ENCODE measurements around the gene NIN.
"Not testable (repeated sequence)": the region's sequence is repeated elsewhere in the genome, so short reads cannot be mapped to it uniquely, and the experiment has no call there.

NIN gene

DNA sequence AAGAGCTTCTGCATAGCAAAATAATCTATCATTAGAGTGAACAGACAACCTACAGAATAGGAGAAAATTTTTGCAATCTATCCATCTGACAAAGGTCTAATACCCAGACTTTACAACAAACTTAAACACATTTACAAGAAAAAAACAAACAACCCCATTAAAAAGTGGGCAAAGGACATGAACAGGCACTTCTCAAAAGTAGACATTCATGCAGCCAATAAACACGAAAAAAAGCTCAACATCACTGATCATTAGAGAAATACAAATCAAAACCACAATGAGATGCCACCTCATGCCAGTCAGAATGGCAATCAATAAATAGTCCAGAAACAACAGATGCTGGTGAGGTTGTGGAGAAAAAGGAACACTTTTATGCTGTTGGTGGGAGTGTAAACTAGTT, 15.9 kb downstream of the NIN start:
- not testable (repeated sequence) for DNase-seq

DNA sequence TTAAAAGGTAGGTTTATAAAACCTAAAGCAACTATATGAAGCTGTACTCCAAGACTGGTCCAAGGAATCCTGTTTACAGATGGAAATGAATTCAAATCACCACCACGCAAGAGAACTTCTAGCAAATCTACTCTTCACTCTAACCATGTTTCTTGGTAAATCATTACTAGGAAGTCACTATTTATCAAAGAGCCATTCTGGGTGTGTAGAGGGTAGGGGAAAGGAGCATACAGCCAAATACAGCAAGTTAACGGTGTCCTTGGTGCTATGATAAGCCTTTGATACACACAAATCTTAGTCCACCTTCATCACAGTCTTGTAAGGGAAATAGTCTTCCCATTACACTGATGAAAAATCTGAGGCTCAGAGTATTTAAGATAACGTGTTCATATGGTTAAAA, 16.8 kb downstream of the NIN start:
- no peak for DNase-seq

DNA sequence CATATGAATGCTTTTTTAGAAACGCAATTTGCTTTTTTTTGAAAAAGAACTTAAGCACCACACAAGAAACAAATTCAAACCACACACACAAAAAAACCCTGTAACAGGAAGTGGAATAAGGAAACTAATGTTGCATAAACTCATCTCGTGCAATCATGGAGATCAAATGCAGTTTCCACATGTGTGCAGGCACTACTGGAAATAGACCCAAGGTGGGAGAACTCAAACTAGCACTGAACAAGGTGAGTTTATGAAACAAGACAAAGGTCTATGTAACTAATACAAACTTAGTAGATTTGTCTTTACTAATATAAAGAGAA, 17.5 kb downstream of the NIN start:
- no peak for DNase-seq

DNA sequence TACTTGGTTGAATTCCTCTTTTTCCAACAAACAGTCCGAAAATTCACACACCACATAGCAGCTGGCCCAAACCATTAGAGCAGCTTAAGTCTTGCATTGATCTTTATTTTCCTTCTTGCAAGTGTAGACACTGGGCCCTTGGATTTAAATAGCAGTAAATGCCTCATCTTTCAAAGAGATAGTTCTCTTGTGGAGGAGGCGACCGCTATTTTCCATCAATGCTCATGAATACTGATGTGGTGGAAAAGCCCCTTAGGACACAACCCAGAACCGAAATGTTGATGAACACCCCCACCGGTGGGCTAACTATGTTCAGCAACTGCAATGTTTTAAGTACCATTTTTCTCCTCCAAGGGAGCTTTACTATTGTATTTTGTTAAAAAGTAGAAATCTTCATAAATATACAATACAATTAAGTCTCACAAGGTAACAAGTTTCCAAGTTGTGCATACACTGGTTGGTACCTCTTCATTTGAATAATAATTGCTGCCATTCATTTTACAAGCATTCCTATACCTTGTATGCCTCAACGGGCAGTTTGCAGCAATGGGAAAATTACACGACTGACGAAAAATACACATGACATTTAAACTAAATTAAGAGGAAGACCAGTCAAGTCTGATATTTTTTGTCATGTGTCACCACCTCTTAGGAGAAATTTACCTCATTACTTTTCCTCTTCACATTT, 18.0 kb downstream of the NIN start:
- DNase-seq, result no peak

DNA sequence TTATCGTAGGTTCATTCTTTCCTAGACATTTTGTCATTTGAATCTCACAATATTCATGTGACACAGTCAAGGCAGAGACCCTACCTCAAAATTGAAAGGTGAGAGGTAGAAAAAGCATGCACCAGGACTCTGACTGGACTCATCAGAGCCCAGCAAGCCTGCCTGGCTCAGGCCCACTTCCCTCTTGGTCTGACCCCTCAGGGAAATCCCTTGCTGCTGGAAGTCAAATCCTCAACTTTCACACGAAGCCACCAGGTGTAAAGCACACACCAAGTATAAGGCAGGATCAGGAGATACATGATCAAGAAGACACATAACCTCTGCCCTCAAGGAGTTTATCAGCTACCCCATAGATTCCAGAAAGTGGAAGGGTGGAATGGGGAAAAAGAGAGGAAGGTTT, 18.8 kb downstream of the NIN start:
- no peak for DNase-seq

DNA sequence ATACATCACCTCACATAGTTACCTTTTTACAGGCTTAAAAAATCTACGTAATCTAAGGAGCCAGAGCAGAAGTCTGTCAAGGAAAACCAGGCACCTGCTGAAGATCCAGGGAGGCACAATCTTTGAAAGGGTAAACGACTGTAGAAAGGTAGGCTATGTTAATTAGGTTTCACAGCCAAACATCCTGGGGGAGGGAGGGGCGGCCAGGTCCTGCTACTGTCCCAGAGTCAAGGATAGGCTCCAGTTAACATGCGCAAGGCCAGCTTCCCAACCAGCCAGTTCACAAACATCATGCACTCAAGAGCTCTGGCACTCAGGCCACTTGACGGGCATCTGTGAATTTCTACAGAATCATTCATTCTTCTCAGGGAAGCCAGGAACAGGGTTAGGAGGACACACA, 22.9 kb downstream of the NIN start:
- DNase-seq, result no peak

DNA sequence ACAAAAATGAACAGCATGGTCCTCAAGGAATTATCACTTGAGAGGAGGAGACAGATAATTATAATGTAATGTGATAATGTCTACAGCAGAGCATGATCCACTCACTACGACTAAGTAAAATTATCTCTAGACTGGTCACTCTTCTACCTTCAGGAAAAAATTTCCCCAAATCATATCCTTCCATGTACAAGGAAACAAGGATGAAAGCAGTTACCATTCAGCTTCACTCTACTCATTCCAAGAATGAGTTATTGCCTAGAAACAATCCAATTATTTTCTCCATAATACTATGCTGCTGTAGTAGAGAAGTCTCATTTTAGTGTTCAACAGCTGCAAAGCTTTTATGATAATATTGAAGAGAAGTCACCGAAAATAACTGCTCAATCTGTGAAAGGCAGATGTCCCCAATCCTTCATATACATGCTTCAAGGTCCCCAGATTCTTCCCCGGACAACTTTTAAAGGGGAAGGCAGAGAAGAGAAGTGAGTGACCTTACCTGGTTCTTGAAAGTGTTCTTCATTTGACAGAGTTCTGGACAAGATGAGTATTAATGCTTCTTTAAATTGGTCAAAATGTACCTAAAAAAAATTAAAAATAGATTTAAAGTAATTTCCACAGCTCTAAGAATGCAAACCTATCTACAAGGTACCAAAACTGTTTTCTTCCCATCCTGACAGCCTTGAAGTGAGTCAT, 24.6 kb downstream of the NIN start:
- DNase-seq, result no peak

DNA sequence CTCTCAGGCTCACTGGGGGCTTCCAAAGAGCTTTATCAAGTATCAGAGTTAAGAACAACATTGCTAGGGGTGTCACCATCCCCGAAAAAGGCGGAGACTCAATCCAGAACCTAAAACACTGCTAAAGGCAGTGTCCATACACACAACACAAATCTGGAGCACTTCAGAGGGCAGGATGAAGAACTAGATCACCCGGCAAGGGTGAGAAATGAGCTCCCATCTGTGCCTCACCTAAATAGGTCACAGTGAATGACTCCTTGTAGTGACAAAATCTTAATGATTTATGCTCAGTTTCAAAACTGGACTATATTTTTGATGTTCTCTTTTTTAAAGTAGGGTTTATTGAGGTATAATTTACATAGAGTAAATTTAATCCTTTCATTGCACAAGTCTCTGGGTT, 25.6 kb downstream of the NIN start:
- DNase-seq, result no peak

DNA sequence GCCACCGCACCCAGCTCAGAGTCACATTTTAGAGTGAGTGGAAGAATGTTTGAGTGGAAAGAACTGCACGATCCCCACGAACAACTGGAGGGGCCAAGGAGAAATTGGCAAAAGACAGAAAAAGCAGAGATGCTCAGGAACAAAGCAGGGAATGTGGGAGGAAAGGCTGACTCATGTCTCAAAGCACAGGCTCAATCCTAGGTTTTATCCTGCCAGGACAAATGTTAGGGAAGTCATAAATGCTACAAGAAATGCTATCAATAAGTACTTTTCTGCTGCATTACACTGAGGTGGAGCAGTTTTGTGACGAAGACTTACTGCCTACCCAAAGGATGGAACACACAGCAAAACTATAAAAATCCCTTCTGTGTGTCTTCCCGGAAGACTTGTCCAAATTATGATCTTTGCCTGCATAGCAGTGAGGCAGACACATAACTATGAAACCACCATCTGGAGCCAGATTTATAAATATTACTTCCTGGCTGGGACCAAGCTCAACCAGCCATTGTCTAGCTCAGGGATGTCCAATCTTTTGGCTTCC, 26.7 kb downstream of the NIN start:
- DNase-seq, result no peak

DNA sequence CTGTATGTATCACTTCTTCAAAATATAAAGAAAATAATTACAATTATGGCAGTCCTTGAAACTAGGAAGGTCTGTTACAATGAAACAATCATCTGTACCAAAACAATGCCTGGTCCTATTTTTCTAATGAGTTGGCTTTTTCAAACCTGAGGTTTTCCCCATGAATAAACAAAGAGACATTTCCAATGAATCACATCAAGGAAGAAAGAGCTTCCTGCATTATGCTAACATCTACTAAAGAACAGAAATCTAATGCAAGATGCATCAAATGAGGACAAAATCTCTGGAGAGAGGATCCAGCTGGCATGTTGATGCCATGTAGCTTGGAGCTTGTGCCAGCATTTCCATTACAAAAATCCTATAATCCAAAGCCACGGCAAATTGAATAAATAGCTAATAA, 29.3 kb downstream of the NIN start:
- DNase-seq, result no peak

DNA sequence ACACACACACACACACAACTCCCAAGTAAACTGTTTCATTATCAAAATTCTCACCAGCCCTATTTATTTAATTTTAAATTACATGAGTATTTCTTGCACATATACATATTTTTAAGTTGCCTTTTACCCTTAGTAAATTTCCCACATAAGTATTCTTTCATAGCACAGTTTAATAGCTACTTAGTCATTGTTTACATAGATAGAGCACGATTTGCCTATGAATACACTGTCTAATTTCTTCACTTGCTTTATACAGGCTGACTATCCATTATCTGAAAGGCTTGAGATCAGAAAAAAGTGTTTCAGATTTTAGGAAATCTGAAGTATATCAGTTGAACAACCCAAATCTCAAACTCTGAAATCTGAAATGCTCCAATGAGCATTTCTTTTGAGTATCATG, 30.9 kb downstream of the NIN start:
- no peak for DNase-seq

DNA sequence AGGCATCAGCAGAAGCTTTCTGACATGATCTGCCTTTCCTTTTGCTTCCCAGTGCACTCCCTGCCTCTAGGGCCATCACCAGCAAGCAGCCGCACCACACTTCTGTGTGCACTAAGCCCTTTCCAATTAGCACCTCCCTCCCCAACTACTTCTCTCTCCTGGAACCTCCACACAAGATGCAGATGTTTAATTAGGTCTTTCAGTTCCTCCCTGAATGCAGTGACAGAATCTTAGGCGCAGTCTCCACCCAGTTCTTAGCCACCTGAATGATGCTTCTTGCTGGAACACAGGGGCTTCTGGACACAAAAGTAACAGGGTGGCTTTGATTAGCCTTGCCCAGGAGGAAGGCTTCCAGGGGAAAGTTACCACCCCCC, 32.9 kb downstream of the NIN start:
- DNase-seq, result no peak

DNA sequence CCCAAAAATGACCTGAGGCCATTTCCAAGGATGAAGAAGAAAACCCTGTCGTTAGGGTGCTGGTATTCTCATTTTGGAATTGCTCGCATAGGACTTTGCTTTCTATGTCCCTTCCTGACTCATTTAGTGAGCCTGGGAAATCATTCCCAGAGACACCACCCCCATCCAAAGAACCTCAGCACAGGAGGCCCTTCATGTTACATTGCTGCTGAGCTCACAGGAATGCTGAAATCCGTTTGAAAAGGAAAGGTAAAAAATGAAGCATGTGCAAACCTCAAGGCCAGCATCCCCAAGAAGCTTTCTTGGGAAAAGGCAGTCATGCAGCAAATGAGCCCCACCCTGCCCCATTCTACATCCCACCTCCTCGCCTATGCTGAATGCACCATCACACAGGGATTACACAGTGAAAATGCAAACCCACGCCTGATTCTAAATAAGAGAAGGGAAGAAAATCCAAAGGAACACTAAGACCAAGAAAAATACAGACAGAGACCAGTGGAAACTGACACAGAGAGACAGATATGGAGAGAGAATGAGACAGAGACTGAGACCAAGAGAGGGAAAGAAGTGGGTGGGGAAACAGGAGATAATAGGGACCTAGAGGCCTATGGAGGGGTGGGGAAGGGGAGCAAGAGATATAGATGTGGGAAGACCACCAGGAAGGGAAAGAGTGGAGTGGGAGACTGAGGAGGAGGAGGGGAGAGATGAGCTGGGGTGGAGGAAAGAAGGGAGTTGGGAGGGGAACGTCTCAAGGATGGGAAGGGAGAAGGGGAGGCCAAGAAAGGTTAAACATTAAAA, 33.5 kb downstream of the NIN start:
- DNase-seq, result no peak

DNA sequence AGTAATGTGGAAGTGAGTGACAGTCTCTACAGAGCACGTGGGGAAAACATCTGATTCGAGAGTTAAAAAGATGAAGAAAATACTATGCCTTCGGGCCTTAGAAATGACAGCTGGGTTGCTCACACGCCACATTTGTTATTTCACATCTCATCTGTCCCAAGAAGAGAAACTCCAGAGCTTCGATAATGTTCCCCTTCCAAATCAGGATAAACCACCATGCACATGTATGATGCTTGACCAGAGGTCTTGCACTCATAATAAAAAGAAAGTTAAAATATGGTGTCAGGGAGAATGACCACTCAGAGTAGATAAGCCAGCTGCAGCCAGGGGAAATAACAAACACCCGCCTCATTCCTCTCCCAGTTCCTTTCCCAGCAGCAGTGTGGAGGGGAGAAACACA, 34.6 kb downstream of the NIN start:
- no peak for DNase-seq

DNA sequence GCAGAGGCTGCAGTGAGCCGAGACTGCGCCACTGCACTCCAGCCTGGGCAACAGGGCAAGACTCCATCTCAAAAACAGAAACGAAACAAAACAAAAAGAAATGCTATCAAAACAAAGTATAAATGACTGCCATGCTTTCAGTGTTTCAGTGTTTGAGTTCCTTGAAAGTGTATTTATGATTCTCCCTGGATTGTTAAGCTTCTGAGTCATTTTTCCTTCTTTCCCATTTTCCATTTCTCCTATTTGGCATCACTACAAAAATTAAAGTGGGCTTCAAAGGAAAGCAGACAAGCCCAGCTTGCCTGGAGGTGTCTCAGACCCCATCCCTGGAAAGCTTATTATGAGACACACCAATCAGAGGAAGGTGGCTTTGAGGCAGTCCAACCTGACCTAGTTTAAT, 35.1 kb downstream of the NIN start:
- DNase-seq, result no peak

DNA sequence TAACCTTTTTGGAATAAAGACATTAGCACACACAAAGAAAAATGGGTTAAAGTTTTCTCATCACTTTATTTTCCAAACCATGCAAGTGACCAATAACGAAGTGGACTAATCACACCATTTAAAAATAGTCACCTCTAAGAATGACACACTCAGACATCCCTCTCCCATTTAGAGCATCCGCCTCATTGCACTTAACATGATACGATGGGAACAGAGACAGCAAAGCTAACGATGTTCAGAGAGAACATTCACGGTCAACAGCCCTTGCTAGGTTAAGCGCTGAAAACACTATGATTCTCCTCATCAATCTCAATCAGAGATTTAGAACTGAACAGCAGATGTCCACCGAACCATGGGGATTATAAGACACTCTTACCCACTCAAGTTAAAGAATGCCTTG, 35.8 kb downstream of the NIN start:
- no peak for DNase-seq

DNA sequence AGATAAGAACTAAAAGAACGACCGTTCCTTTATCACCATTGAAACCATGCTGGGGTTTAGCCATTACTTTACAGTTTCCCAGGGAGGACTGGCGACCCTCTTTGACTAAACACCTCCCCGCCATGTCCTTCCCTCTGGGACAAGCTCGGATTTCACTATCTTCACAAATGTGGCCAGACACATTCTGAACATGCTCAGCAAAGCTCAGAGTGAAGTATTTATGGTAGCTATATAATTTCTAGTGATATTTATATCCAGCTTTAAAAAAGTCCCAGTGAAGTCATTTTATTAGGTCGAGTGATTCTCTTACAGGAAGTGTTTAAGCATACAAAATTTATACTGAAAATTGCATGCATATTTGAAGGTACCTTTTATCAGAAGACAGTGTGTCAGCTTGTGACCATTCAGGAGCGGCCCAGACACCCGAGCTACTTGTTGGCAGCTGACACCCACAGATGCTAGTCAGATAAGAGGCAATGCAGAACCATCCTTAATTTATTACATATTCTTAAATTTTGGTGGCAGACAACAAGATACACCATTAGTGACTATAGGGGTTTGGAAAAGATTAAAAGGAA, 36.8 kb downstream of the NIN start:
- no peak for DNase-seq

DNA sequence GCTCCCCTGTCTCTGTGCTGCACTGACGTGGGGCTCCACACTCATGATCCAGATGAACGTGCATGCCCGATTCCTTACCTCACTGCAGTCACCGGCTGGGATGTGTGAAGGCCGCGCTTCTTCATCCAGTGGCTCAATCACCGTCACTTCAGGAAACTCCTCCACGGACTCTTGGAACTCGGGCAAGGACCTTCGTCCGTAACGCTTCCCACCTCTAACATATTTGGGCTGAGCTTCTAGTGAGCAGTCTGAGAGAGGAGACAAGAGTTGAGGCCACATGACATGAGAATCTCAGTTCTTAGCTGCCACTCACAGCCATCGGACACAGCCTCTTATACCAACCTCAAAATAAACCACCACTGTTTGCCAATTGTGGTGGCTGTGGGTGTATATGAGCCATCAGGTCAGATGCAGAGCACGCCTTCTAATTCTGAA, 38.3 kb downstream of the NIN start:
- no peak for DNase-seq

DNA sequence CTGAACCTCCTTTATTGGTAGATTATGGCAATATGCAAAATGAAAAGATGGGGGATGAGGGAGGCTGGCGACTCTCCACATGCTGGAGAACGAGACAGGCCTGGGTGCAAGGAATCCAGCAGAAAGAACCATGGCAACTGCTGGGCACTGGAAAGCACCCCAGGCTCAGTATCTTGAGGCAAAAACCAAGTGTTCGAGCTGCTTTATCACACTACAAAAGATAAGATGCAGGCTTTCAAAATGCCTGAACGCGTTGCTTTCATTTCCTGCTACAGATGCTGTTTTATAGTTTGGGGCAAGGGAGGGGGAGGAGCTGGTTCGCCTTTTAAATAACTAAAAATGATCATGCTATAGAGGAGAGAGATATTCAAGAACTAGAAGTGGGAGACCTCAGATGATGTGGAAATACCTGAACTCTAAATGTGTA, 38.9 kb downstream of the NIN start:
- no peak for DNase-seq

DNA sequence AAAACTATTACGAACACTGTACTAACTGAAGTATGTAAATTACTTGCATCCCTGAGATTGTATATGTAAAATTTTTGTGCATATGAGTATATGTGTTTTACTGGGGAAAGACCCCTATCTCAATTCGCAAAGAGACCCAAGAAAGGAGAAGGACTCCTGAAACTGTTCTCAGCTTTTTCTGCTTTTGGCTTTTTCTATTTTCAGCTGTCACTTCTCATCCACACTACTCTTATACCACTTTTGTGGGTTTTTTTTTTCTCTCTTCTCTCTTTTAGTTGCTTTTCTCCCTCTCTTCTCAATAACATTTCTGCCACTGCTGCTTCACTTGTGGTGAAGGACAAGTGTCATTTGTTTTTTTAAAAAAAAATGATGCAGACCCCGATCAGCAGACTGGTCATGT, 39.8 kb downstream of the NIN start:
- no peak for DNase-seq

DNA sequence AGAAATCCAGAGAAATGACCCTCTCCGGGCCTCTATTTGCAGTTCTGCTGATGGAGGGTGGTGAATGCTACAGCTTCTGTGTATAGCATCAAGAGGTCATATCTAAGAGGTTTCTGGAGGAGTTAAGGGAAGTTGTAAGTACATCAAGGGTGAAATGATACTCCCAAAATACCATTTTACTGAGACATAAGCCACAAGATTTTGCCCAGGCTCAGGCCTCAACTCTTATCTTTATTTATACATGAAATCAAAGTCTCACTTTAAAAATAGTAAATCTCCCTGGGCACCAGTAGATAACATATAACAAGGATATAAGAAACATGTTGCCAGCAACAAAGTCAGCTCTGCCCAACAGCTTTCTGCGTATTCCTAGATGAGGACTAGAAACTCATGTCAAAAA, 40.4 kb downstream of the NIN start:
- DNase-seq, result no peak

DNA sequence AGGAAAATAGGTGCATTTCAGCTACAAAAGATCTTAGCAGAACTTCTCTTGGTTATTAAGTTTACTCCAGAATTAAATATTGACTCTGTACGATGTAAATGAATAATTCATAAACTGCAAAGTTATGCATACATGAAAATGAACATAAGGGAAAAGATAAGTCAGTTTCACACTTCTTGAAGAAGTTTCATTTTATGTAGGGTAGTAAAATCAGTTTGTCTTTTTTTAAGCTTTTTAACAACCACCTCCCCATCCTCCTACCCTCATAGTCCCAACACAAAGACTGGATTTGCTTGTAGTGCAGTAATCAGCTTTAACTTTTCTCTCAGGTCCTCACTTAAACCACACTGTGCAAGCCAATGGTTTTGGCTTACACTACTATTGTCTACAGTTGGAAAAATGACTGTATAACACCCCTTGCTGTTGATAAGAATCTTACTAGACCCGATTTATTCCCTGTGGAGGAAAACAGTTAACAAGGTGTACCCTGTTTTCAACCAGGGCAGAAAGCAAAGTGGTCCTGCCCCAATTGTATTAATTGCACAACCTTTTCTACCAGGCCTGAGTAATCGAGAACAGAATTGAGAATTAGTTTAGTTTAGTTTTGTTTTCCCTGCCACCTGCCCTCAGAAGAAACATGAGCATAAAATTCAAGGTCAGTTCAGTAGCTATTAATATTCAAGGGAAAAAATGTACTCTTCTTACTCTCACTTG, 44.1 kb downstream of the NIN start:
- no peak for DNase-seq

DNA sequence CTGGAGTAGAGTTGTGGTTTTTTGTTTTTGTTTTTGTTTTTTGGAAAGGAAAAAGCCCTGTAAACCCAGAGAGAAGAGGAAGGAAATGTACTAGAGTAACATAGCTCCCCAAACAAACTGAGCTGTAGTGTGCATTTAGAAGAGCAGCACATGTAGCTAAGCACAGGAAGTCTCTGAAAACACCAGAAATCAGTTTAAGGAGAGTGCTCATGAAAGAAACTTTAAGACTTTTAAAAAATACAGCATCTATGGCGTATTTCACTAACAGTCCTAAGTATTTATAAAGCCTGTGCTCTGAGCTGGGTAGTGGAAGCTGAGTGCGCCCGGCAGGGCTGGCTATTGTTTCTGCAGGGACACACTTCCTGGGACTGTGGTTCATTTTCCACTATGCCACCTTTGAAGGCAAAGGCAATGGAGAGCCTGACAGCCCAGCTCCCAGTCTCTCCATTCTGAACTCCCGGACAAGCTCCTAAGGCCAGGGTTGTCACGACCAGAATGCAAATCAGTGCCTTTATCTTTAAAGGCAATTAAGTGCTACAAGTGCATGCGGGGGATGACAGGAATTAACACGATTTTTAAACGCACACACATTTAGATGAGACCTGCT, 45.4 kb downstream of the NIN start:
- DNase-seq, result no peak
